Esophagus muscularis mucosa (tissue), 4 donors: Measurements from ENCODE around the gene FOLR2. TPM values are rescaled to one million over a fixed set of nuclear protein-coding genes. Genes with fewer than 3 reads are reported as not detected.

Experiments used
- DNase-seq: peaks from one replicate; pipeline ENCODE4 v3.0.0-alpha.2; 2017; ENCODE audit errors: extremely low spot score
- H3K27ac ChIP-seq, 4 donors: fragments of 200-600 bp; sonication (generic); replicated peaks in 1 of 4; 1 replicate in 3 of 4; 2 replicates in 1 of 4; pipeline ENCODE4 v1.5.1; 2016 to 2019; ENCODE audit warnings: mild to moderate bottlenecking in 1 of 4
- H3K27me3 ChIP-seq, 4 donors: fragments of 200-600 bp; sonication (generic); one replicate each; pipeline versions ENCODE4 v1.5.1 to v1.6.0; 2016 to 2019
- H3K36me3 ChIP-seq, 4 donors: fragments of 200-600 bp; sonication (generic); one replicate each; pipeline ENCODE4 v1.5.1; 2016 to 2019
- H3K4me1 ChIP-seq, 4 donors: fragments of 200-600 bp; sonication (generic); one replicate each; pipeline ENCODE4 v1.5.1; 2016 to 2019
- H3K4me3 ChIP-seq, 4 donors: fragments of 200-600 bp; sonication (generic); 1 replicate in 2 of 4; 2 replicates in 2 of 4; pipeline ENCODE4 v1.5.1; 2016 to 2019; ENCODE audit warnings: mild to moderate bottlenecking in 4 of 4, moderate library complexity in 1 of 4
- H3K9me3 ChIP-seq, 4 donors: fragments of 200-600 bp; sonication (generic); 1 replicate in 3 of 4; 2 replicates in 1 of 4; pipeline ENCODE4 v1.5.1; 2016 to 2019
- CTCF ChIP-seq, 3 experiments: fragments of 200-600 bp in 2 of 3; fragments of 450-650 bp in 1 of 3; sonication (generic) in 2 of 3; IDR thresholded peaks; one replicate each; pipeline ENCODE4 v1.5.1; 2017 to 2019; ENCODE audit warnings: antibody characterized with exemption in 3 of 3, mild to moderate bottlenecking in 2 of 3, moderate library complexity in 1 of 3
- EP300 ChIP-seq: sonication (generic); formaldehyde crosslinking; IDR thresholded peaks from one replicate; pipeline ENCODE4 v1.6.1; 2017; ENCODE audit warnings: antibody characterized with exemption
- POLR2A ChIP-seq: fragments of 450-650 bp; IDR thresholded peaks from one replicate; pipeline ENCODE4 v1.6.1; 2017; ENCODE audit warnings: antibody characterized with exemption, moderate library complexity, mild to moderate bottlenecking, low read depth
- POLR2AphosphoS5 ChIP-seq, 2 donors: sonication (generic); formaldehyde crosslinking; IDR thresholded peaks; one replicate each; pipeline ENCODE4 v1.6.1; 2017; ENCODE audit warnings: antibody characterized with exemption in 2 of 2
- WGBS: methylation state at CpG from one replicate; pipeline ENCODE4 v1.1.5; 2018; 5-methylcytosine and 5-hydroxymethylcytosine counted together
- intact Hi-C: fragments of 100-400 bp; cut with DNase I; formaldehyde crosslinking; loops from one replicate; pipeline ENCODE4 v1.15.1; 2023
- total RNA-seq, 4 donors: library from RNA; depleted of rRNA; stranded (reverse); fragments of >200 nt; gene quantifications; one replicate each; pipeline versions ENCODE4 v1.1.0 to v1.2.1, GENCODE V29; 2016

FOLR2 gene
- total RNA-seq, 4 donors from 2014 or later = 26.6 to 78.7 (median 33.1) TPM

GRCh38 chr11:72221386-72222075 lies 4.9 kb downstream of the FOLR2 start:
- intact Hi-C loops = loop anchor here (5.0 to 10.0 kb wide), 2 partner anchors 197 to 211 kb away; partner anchors contain the start of gene CLPB
- 90% methylated on average over 4 of the region's 7 CpGs for WGBS
- peaks cover 0 to 3% (median under 1%) of the 10 kb centered on the region in 4 donors for H3K36me3 ChIP-seq
- H3K27ac ChIP-seq = peak overlapping the region in 2 of 4 donors; percentile 96 to 98
- peaks cover 18 to 30% (median 27%) of the 10 kb centered on the region in 4 donors for H3K4me1 ChIP-seq
- peak; percentile 89 for DNase-seq
- TF ChIP-seq POLR2A (no peak), POLR2AphosphoS5 (IDR thresholded peaks at IDR 0.05) (no peak), CTCF (IDR thresholded peaks at IDR 0.05) (no peak), EP300 (no peak)
- H3K4me3 ChIP-seq = no peak overlapping the region
- H3K9me3 ChIP-seq = no peaks in the 10 kb centered on the region
- peaks cover 0 to 6% (median 0%) of the 10 kb centered on the region in 4 donors for H3K27me3 ChIP-seq

DNA sequence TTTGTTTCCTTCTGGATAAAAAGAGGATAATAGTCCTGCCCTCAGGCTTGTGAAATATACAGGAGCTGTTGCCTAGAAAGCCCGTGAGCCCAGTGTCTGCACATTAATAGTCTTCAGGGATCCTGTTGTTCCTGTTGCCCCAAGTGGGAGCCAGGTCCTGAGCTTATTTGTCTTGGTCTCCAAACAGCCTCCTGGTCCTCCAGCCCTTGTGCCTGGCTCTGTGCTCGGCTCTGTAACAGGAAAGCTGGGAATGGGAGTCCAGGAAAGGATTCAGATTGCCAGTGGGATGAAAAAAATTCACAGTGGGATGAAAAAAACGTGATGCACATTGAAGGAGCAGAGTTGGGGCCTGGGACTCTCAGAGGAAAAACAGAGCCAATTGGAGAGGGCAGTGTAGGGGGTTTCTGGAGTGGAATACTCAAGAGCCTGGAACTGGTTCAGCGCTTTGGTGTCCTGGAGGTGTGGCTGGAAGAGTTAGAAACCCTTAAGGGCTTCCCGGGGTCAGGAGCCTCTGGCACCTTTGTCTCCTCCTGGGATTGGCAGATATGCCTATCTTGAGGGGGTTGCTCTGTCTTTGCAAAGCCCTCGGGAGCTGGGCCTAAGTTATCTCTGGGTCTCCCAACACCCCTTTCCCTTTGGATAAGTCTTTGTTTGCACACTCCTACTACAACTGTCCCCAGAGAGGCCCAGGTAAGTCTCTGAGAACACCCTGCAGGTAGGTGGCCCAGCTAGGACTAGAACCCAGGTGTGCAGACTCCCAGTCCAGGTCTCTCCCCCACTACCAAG lies 5.7 kb downstream of the FOLR2 start:
- Histone ChIP-seq H3K4me3 (peak overlapping the region; percentile 83 to 96 (median 90)), H3K27me3 (peaks cover 0 to 6% (median 0%) of the 10 kb centered on the region in 4 donors), H3K9me3 (no peaks in the 10 kb centered on the region), H3K4me1 (peaks cover 21 to 37% (median 35%) of the 10 kb centered on the region in 4 donors), H3K27ac (peak overlapping the region; percentile 96 to 98 (median 97)), H3K36me3 (peaks cover 0 to 10% (median 5%) of the 10 kb centered on the region in 4 donors)
- WGBS = 63% methylated on average over 6 of the region's 6 CpGs
- TF ChIP-seq CTCF (IDR thresholded peaks at IDR 0.05) (no peak), POLR2AphosphoS5 (IDR thresholded peaks at IDR 0.05) (no peak)
- intact Hi-C loops = loop anchor here (5.0 to 10.0 kb wide), 2 partner anchors 197 to 210 kb away; partner anchors contain the start of gene CLPB
- no peak for DNase-seq

GRCh38 chr11:72222907-72223614 lies 6.5 kb downstream of the FOLR2 start:
- TF ChIP-seq EP300 = no peak
- TF ChIP-seq CTCF (IDR thresholded peaks at IDR 0.05) = peak; percentile 18 to 49 (median 43)
- peak; percentile 70 for TF ChIP-seq POLR2A
- peak; percentile 83 to 89 for TF ChIP-seq POLR2AphosphoS5 (IDR thresholded peaks at IDR 0.05)

More at GRCh38 chr11:72222907-72223614, 6.5 kb downstream of the FOLR2 start:
- intact Hi-C loops = loop anchor here (5.0 to 10.0 kb wide), 2 partner anchors 198 to 209 kb away; partner anchors contain the start of gene CLPB
- 0% methylated on average over 10 of the region's 47 CpGs for WGBS
- DNase-seq = peak; percentile 98
- Histone ChIP-seq H3K36me3 (peaks cover 0 to 18% (median 8%) of the 10 kb centered on the region in 4 donors), H3K27me3 (peaks cover 0 to 3% (median 0%) of the 10 kb centered on the region in 4 donors), H3K4me3 (peak overlapping the region; percentile 83 to 96 (median 90)), H3K27ac (peak overlapping the region; percentile 96 to 98 (median 97)), H3K9me3 (no peaks in the 10 kb centered on the region), H3K4me1 (peaks cover 21 to 45% (median 43%) of the 10 kb centered on the region in 4 donors)
